Measurements from ENCODE around the gene EML1.

The EML1 gene

GRCh38 chr14:99821519-99822508 lies 28.6 kb downstream of the EML1 start:
- no peak for DNase-seq (ENCODE audit: low spot score)
- in situ Hi-C loops (cut with MboI; ENCODE audit: low sequenced_read_pairs, unreplicated experiment), result no loop called here
- no peak for TF ChIP-seq CTCF (IDR thresholded peaks at IDR 0.05; ENCODE audit: borderline replicate concordance, control extremely low read depth, extremely low read depth, insufficient read depth, missing control alignments)

- TF ChIP-seq CTCF (IDR thresholded peaks at IDR 0.05; ENCODE audit: borderline replicate concordance, control extremely low read depth, extremely low read depth, insufficient read depth, missing control alignments), result no peak
- DNase-seq (ENCODE audit: low spot score), result no peak
- in situ Hi-C loops (cut with MboI; ENCODE audit: low sequenced_read_pairs, unreplicated experiment), result no loop called here
Measured at GRCh38 chr14:99822800-99823455, 29.7 kb downstream of the EML1 start.

- TF ChIP-seq CTCF (IDR thresholded peaks at IDR 0.05; ENCODE audit: borderline replicate concordance, control extremely low read depth, extremely low read depth, insufficient read depth, missing control alignments), result no peak
- in situ Hi-C loops (cut with MboI; ENCODE audit: low sequenced_read_pairs, unreplicated experiment), result no loop called here
- no peak for DNase-seq (ENCODE audit: low spot score)
Measured at GRCh38 chr14:99824776-99825175, 31.6 kb downstream of the EML1 start.

- in situ Hi-C loops (cut with MboI; ENCODE audit: low sequenced_read_pairs, unreplicated experiment), result no loop called here
- no peak for TF ChIP-seq CTCF (IDR thresholded peaks at IDR 0.05; ENCODE audit: borderline replicate concordance, control extremely low read depth, extremely low read depth, insufficient read depth, missing control alignments)
- no peak for DNase-seq (ENCODE audit: low spot score)
Measured at GRCh38 chr14:99829450-99829849, 36.2 kb downstream of the EML1 start.

- DNase-seq (ENCODE audit: low spot score), result no peak
- no peak for TF ChIP-seq CTCF (IDR thresholded peaks at IDR 0.05; ENCODE audit: borderline replicate concordance, control extremely low read depth, extremely low read depth, insufficient read depth, missing control alignments)
- in situ Hi-C loops (cut with MboI; ENCODE audit: low sequenced_read_pairs, unreplicated experiment), result no loop called here
Measured at GRCh38 chr14:99831303-99831702, 38.1 kb downstream of the EML1 start.

- in situ Hi-C loops (cut with MboI; ENCODE audit: low sequenced_read_pairs, unreplicated experiment), result no loop called here
- no peak for DNase-seq (ENCODE audit: low spot score)
- no peak for TF ChIP-seq CTCF (IDR thresholded peaks at IDR 0.05; ENCODE audit: borderline replicate concordance, control extremely low read depth, extremely low read depth, insufficient read depth, missing control alignments)
Measured at GRCh38 chr14:99831903-99832685, 38.9 kb downstream of the EML1 start.
